Activated CD8-positive, alpha-beta memory T cell treated with anti-CD3 and anti-CD28 coated beads for 4 hours (primary cell): ENCODE data around the gene MVB12A.

Experiments used
- DNase-seq, 2 donors: peaks; one replicate each; pipeline ENCODE4 v3.0.0-alpha.2; 2020; ENCODE audit warnings: low read depth in 2 of 2

The MVB12A gene

DNA sequence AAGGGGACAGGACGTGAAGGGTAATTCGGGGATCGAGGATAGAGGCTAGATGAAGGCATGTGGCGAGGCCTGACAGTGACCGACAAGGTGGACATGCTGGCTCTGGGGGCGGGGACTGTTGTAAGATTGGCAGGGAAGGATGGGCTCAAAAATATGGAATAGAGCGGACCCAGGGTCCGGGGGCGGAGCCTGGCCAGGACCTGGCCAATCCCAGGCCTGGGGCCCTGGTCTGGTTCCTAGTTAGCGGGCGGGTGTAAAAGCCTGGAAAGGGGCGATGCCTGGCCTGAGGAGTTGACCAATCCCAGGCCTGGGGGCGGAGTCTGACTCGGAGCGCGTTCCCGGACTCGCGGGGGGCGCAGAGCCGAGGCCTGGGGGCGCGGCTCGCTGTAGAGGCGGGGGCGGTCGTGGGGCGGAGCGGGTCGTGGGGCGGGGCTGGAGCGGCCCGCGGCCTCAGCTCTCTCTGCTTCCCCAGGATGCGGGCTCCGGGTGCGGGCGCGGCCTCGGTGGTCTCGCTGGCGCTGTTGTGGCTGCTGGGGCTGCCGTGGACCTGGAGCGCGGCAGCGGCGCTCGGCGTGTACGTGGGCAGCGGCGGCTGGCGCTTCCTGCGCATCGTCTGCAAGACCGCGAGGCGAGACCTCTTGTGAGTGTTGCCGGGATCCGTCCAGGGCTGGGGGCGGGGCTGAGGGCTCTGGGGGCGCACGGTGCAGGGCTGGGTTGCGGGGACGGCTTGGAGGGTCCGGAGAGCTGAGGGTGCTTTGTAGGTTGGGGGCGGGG is 50.4 kb downstream of the MVB12A start, which contains the start of gene SLC27A1:
Gene SLC27A1, plus strand, starts transcription at position 457 of the 774 bp plus-strand sequence. Its CDS starts 17 bp downstream, at position 474.
- DNase-seq: peak; percentile 80 to 82

DNA sequence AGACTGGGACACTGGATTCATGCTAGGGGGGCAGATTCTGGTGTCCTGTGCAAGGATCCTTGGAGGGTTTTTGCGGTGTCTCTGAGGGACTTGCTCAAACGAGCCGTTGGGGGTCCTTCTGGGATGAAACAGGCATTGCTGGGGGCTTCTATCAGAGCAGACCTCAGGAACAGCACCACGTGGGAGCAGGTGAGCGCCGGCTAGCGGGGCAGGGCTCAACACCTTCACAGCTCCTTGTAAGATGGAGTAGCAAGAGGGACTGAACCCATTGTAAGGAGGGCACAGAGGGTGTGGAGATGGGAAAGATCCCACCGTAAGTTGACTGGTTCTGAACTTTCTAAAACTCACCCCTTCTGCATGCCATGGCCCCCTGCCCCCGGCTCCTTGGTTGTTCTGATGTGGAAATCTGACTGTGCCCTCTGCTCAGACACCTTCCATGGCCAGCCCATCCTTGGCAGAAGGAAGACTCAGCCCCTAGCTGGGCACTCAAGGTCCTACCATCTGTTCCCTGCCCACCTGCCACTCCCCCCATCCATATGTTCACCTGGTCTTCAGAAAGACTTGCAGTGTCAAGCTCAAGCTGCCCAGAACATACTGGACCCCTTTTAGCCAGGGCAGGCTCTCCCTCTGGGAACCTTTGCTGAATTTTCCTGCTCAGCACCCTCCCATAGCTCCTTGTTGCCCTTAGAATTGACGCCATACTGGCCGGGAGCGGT is 51.7 kb downstream of the MVB12A start:
- DNase-seq: no peak

DNA sequence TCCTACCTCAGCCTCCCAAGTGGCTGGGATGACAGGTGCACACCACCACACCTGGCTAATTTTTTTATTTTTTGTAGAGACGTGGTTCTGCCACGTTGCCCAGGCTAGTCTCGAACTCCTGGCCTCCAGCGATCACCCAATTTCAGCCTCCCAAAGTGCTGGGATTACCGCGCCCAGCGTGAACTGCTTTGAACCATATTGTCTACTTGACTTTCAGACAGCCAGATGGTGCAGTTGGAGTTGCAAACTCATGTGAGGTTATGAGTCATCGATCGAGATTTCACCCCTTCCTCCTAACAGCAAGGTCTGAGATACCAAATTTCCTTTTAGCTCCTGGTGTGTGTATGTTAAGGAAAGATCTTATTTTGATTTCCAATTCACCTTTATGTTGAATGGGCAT is 53.2 kb downstream of the MVB12A start:
- no peak for DNase-seq
